ENCODE data around the gene IPO13. TPM values are rescaled to one million over a fixed set of nuclear protein-coding genes. Genes with fewer than 3 reads are reported as not detected.

The IPO13 gene
- 18.0 and 24.8 TPM in 2 replicates for total RNA-seq

GRCh38 chr1:43946236-43947060 is at the start of gene IPO13:
Gene IPO13 (plus strand): TSS chr1:43946950. CDS start chr1:43947601, 651 bp downstream.
- peaks cover 43% of the 10 kb centered on the region for H3K4me1 Mint-ChIP-seq
- no peaks in the 10 kb centered on the region for H3K9me3 Mint-ChIP-seq
- TF ChIP-seq CTCF (IDR thresholded peaks at IDR 0.05), result no peak
- peak within 1 kb of the TSS; percentile 95 for H3K27ac Mint-ChIP-seq
- no peaks in the 10 kb centered on the region for H3K27me3 Mint-ChIP-seq
- H3K36me3 Mint-ChIP-seq (ENCODE audit: low read depth), result peaks cover 22% of the 10 kb centered on the region
- ATAC-seq (ENCODE audit: low read depth) (peak; percentile 95), DNase-seq (peak; percentile 98)
- H3K4me3 Mint-ChIP-seq, result peak within 1 kb of the TSS; percentile 91
- intact Hi-C loops (cut with micrococcal nuclease), result loop anchor here (1.0 kb wide), 6 partner anchors 23 to 297 kb away; partner anchors contain the start of genes ATP6V0B, CCDC24 and ST3GAL3
- POLR2A ChIA-PET, result interaction anchor here (0.7 to 2.5 kb wide), 17 partner anchors 8 to 774 kb away, joined by 3 to 19 read pairs (median 4); partner anchors contain the start of genes ATP6V0B, CFAP57, DMAP1 and DPH2
- CTCF ChIA-PET, result interaction anchor here (0.8 to 3.5 kb wide), 5 partner anchors 12 to 417 kb away, joined by 3 to 26 read pairs (median 3); partner anchors contain the start of gene ARTN

GRCh38 chr1:43898981-43899380 is 47.8 kb upstream of the IPO13 start:
- ChIA-PET CTCF (no interaction called here), POLR2A (no interaction called here)
- ATAC-seq (ENCODE audit: low read depth) (no peak), DNase-seq (no peak)
- no peak for TF ChIP-seq CTCF (IDR thresholded peaks at IDR 0.05)
- Mint-ChIP-seq H3K4me3 (no peak overlapping the region), H3K27me3 (no peaks in the 10 kb centered on the region), H3K9me3 (no peaks in the 10 kb centered on the region), H3K27ac (no peak overlapping the region), H3K36me3 (ENCODE audit: low read depth) (peaks cover 48% of the 10 kb centered on the region), H3K4me1 (no peaks in the 10 kb centered on the region)
- intact Hi-C loops (cut with micrococcal nuclease), result no loop called here

GRCh38 chr1:43900386-43900785 is 46.4 kb upstream of the IPO13 start:
- no peaks in the 10 kb centered on the region for H3K27me3 Mint-ChIP-seq
- intact Hi-C loops (cut with micrococcal nuclease), result no loop called here

GRCh38 chr1:43901196-43901961 is 45.4 kb upstream of the IPO13 start:
- Mint-ChIP-seq H3K27ac (no peak overlapping the region), H3K9me3 (no peaks in the 10 kb centered on the region), H3K4me1 (no peaks in the 10 kb centered on the region), H3K36me3 (ENCODE audit: low read depth) (peaks cover 30% of the 10 kb centered on the region), H3K27me3 (no peaks in the 10 kb centered on the region), H3K4me3 (no peak overlapping the region)
- ATAC-seq (ENCODE audit: low read depth) (no peak), DNase-seq (no peak)
- ChIA-PET POLR2A (no interaction called here), CTCF (no interaction called here)
- intact Hi-C loops (cut with micrococcal nuclease), result no loop called here
- TF ChIP-seq CTCF (IDR thresholded peaks at IDR 0.05), result no peak

More at GRCh38 chr1:43900386-43900785, 46.4 kb upstream of the IPO13 start:
- Mint-ChIP-seq H3K4me1 (no peaks in the 10 kb centered on the region), H3K36me3 (ENCODE audit: low read depth) (peaks cover 36% of the 10 kb centered on the region), H3K27ac (no peak overlapping the region), H3K4me3 (no peak overlapping the region), H3K9me3 (no peaks in the 10 kb centered on the region)
- POLR2A ChIA-PET, result interaction anchor here (0.5 kb wide), 1 partner anchor 732 kb away, joined by 3 read pairs; no protein-coding TSS in a partner anchor
- ATAC-seq (ENCODE audit: low read depth) (no peak), DNase-seq (no peak)
- CTCF ChIA-PET, result no interaction called here
- TF ChIP-seq CTCF (IDR thresholded peaks at IDR 0.05), result no peak
